A673 (cell line): ENCODE results near the gene TSKU. TPM values are rescaled to one million over a fixed set of nuclear protein-coding genes. Genes with fewer than 3 reads are reported as not detected.

Experiments used
- BruUV-seq: library from RNA; stranded (reverse); fragments of 400-500 nt; replicated peaks from 2 replicates; lab custom pipeline; 2021; lab: Mats Ljungman, UMichigan
- CTCF ChIA-PET: fragments of 300-600 bp; sonication (Branson Sonifier 250); formaldehyde crosslinking; loops from one replicate; lab custom pipeline; 2022; ENCODE audit warnings: antibody characterized with exemption; lab: Charles Lee
- POLR2A ChIA-PET: fragments of 300-600 bp; sonication (Branson Sonifier 250); formaldehyde crosslinking; loops from one replicate; lab custom pipeline; 2022; ENCODE audit warnings: antibody characterized with exemption; ENCODE audit not compliant: low non-redundant PET; lab: Charles Lee
- DNase-seq: peaks from one replicate; pipeline ENCODE4 v3.0.0-alpha.2; 2015; ENCODE audit warnings: low spot score
- H3K27ac ChIP-seq: fragments of 200-600 bp; sonication (generic); 2 replicates; pipeline ENCODE4 v1.5.1; 2016; ENCODE audit warnings: mixed run types, low read depth, mild to moderate bottlenecking, mixed read lengths, antibody characterized with exemption, low read length; ENCODE audit not compliant: poor library complexity, severe bottlenecking
- H3K27me3 ChIP-seq: fragments of 200-600 bp; sonication (generic); replicated peaks from 2 replicates; pipeline ENCODE4 v1.6.1; 2017; ENCODE audit warnings: mixed run types, low read depth, mild to moderate bottlenecking, mixed read lengths, antibody characterized with exemption, low read length; ENCODE audit not compliant: insufficient read depth, poor library complexity
- H3K36me3 ChIP-seq: fragments of 200-600 bp; sonication (generic); 2 replicates; pipeline ENCODE4 v1.6.1; 2016; ENCODE audit warnings: mixed run types, mild to moderate bottlenecking, mixed read lengths, antibody characterized with exemption, low read length; ENCODE audit not compliant: insufficient read depth, poor library complexity, severe bottlenecking
- H3K4me1 ChIP-seq: fragments of 200-600 bp; sonication (generic); 2 replicates; pipeline ENCODE4 v1.6.1; 2017; ENCODE audit warnings: mixed run types, mild to moderate bottlenecking, mixed read lengths, antibody characterized with exemption, low read length; ENCODE audit not compliant: insufficient read depth, poor library complexity, severe bottlenecking
- H3K4me3 ChIP-seq: fragments of 200-600 bp; sonication (generic); 2 replicates; pipeline ENCODE4 v1.5.1; 2016; ENCODE audit warnings: low read depth, mixed run types, mild to moderate bottlenecking, mixed read lengths, low read length; ENCODE audit not compliant: poor library complexity, severe bottlenecking
- H3K9me3 ChIP-seq: fragments of 200-600 bp; sonication (generic); 2 replicates; pipeline ENCODE4 v1.6.1; 2016; ENCODE audit warnings: mixed run types, low read depth, mild to moderate bottlenecking, mixed read lengths, antibody characterized with exemption, low read length; ENCODE audit not compliant: poor library complexity, severe bottlenecking
- CTCF ChIP-seq: fragments of 300-800, 200-600 bp; sonication (generic); conservative IDR thresholded peaks from 2 replicates; pipeline ENCODE4 v1.5.1; 2017; ENCODE audit warnings: low read depth, mild to moderate bottlenecking, antibody characterized with exemption, low read length, moderate library complexity, mixed read lengths
- EZH2 ChIP-seq: fragments of 200-600 bp; sonication (generic); IDR thresholded peaks from 2 replicates; pipeline ENCODE4 v1.6.1; 2017; ENCODE audit warnings: borderline replicate concordance, low read depth, mild to moderate bottlenecking, mixed read lengths, antibody characterized with exemption, low read length; ENCODE audit not compliant: poor library complexity, severe bottlenecking
- intact Hi-C: fragments of 100-400 bp; cut with micrococcal nuclease; formaldehyde crosslinking; loops from one replicate; pipeline ENCODE4 v1.10.0; 2022; ENCODE audit not compliant: unreplicated experiment
- total RNA-seq: library from RNA; stranded (reverse); gene quantifications from 2 replicates; pipeline ENCODE4 v1.2.3, GENCODE V29; 2021

The TSKU gene
- total RNA-seq, 1 experiment from 2014 or later: 25.3 TPM

GRCh38 chr11:76796511-76797198 is 13.5 kb downstream of the TSKU start:
- ChIA-PET CTCF (no interaction called here), POLR2A (no interaction called here)
- Histone ChIP-seq H3K4me1 (peaks cover 34% of the 10 kb centered on the region), H3K27ac (no peak overlapping the region), H3K4me3 (no peak overlapping the region), H3K36me3 (no peaks in the 10 kb centered on the region), H3K9me3 (peaks cover 10% of the 10 kb centered on the region), H3K27me3 (no peaks in the 10 kb centered on the region)
- intact Hi-C loops: loop anchor here (1.0 kb wide), 1 partner anchor 12 kb away; no protein-coding TSS in a partner anchor
- BruUV-seq: no TSS peak
- DNase-seq: no peak
- TF ChIP-seq CTCF: no peak
- TF ChIP-seq EZH2: no peak

- POLR2A ChIA-PET: no interaction called here
- CTCF ChIA-PET: interaction anchor here (1.8 to 4.0 kb wide), 2 partner anchors 63 to 76 kb away, joined by 9 to 31 read pairs; no protein-coding TSS in a partner anchor
- Histone ChIP-seq H3K9me3 (peaks cover 2% of the 10 kb centered on the region), H3K4me1 (peaks cover 34% of the 10 kb centered on the region), H3K27ac (no peak overlapping the region), H3K36me3 (no peaks in the 10 kb centered on the region), H3K4me3 (no peak overlapping the region), H3K27me3 (no peaks in the 10 kb centered on the region)
- intact Hi-C loops: loop anchor here (1.0 kb wide), 1 partner anchor 13 kb away; no protein-coding TSS in a partner anchor
- TF ChIP-seq CTCF (no peak), EZH2 (no peak)
- DNase-seq: no peak
- BruUV-seq: no TSS peak
Observed at GRCh38 chr11:76797341-76798201, 14.4 kb downstream of the TSKU start.

GRCh38 chr11:76798202-76798581 is 15.0 kb downstream of the TSKU start:
- H3K9me3 ChIP-seq: no peaks in the 10 kb centered on the region
- H3K4me1 ChIP-seq: peaks cover 28% of the 10 kb centered on the region
- ChIA-PET CTCF (interaction anchor here (1.1 to 4.0 kb wide), 3 partner anchors 63 to 121 kb away, joined by 3 to 31 read pairs (median 9); no protein-coding TSS in a partner anchor), POLR2A (interaction anchor here (0.9 kb wide), 1 partner anchor 139 kb away, joined by 4 read pairs; no protein-coding TSS in a partner anchor)
- no peak overlapping the region for H3K27ac ChIP-seq
- no TSS peak for BruUV-seq
- no peak for DNase-seq
- no peaks in the 10 kb centered on the region for H3K27me3 ChIP-seq
- intact Hi-C loops: no loop called here
- H3K4me3 ChIP-seq: no peak overlapping the region
- H3K36me3 ChIP-seq: no peaks in the 10 kb centered on the region
- no peak for TF ChIP-seq CTCF
- no peak for TF ChIP-seq EZH2
